SHP77 treated with DMSO at 0.1 percent for 48 hours (cell line): Measurements from ENCODE around the gene EIF4A3.
"Not testable (repeated sequence)": the region's sequence is repeated elsewhere in the genome, so short reads cannot be mapped to it uniquely, and the experiment has no call there.

Experiments used
- DNase-seq: peaks from one replicate; lab custom pipeline; 2025; lab: John Stamatoyannopoulos, UW

The EIF4A3 gene

DNA sequence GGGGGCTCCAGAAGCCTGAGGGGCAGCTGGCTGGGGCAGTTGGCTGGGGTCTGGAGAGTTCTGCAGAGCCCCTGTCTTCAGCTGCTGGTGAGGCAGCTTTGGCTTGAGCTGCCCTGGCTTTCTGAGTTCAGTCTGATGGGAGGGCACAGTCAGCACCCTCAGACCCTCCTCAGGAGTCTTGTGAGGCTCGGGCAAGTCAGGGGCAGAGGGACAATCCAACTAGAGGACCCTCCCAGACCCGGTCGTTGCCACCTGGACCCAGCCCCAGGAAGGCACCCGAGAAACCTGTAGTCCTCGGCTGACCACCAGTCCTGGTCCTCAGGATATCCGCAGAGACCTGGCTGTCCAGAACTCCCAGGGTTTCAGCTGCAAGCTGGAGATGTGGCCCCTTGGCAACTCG lies 24.8 kb upstream of the EIF4A3 start:
- DNase-seq: no peak

DNA sequence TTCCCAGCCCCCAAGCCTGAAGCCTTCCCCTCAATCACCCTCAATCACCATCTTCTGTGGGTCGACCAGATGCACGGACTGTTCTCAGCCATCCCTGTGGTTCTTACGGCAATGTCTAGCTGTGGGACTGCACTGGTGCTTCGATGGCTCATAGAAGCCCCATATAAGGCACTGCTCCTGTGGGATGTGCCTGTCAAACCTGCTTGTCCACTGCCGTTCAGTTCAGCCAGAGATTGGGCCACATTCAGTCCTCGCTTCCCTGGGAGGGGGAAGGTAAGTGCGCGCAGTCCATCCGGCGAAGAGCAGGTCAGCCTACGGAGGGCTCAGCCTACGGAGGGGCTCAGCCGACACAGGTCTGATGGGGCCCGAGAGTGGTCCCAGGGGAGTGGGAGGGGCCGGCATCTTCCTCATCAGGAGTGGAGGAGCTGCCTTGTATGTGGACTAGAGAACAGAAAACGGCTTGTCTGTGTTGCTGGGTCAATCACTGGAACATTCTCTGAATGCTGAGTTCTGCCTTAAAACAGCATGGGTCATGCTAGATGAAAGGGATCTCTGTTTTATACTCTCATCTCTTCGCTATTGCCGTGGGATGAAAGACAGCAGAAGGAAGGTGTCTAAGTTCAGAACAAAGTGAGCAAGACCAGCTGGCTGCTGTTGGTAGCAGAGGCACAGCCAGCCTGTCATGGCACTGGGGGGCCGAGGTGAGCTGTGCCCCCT lies 23.0 kb upstream of the EIF4A3 start, which contains the start of gene CARD14:
Gene CARD14 (plus strand): TSS at position 247 of the 717 bp plus-strand sequence. CDS start 11,409 bp downstream, outside the sequence.
- no peak for DNase-seq

DNA sequence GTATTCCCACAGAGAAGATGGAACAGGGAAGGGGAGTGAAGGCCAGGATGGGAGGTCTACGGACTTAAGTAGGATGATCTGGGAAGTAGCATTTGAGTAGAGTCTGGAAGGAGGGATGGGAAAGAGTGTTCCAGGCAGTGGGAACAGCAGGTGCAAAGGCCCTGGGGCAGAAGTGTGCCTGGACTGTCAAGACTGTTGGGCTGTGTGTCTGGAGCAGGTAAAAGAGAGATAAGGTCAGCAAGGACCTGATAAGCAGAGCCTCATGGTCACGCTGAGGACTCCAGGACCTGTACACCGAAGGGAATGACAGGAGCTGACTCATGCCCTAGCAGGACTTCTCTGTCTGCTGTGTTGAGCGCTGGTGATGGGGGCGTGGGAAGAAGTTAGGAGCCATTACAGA lies 22.2 kb upstream of the EIF4A3 start:
- no peak for DNase-seq

DNA sequence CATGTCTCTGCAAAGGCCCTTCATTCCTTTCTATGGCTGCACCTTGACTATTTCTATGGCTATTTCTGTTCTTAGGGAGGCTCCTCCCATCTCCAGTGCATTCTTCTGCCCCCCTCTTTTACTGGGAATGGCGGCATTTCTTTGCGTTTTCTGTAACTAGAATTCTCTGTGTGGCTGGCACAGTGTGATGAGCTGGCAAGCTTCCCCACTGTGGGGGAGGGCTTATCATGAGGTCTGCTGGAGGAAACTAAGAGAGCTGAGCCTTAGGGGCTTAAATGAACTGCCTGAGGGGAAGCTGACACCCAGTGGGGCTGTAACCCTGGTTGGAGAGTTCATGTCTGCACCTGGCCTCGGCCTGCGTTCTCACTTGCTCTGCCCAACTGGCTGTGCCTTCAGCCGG lies 21.4 kb upstream of the EIF4A3 start:
- DNase-seq: no peak

DNA sequence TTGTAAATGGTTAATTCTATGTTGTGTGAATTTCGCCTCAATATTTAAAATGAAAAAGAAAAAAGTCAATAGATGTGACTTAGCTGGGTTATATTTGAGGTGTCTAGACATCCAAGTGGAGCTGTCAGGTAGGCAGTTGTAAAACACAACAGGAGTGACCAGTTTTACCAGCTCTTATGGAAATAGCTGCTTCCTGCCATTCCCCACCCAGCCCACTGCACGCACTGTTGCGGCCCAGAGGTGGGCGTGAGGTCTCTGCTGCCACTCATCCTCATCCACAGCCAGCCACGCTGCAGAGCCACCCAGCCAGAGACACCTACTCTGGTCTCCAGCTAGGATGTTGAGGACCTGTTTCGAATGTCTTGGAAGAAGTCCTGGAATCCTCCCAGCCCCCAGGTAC lies 19.5 kb upstream of the EIF4A3 start:
- DNase-seq: no peak

DNA sequence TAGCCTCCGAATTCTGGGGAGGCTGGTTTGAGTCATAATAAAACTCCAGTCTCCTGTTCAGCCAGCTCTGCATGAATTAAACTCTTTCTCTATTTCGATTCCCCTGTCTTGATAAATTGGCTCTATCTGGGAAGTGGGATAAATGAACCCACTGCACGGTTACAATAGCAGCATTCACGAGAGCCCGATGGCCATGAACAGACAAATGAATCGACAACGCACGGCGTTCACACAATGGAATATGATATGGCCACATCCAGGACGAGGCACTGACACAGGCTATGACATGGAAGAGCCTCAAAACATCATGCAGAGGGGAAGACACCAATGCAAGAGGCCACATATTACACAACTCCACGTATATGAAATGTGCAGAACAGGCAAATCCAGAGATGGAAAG lies 17.3 kb upstream of the EIF4A3 start:
- no peak for DNase-seq

DNA sequence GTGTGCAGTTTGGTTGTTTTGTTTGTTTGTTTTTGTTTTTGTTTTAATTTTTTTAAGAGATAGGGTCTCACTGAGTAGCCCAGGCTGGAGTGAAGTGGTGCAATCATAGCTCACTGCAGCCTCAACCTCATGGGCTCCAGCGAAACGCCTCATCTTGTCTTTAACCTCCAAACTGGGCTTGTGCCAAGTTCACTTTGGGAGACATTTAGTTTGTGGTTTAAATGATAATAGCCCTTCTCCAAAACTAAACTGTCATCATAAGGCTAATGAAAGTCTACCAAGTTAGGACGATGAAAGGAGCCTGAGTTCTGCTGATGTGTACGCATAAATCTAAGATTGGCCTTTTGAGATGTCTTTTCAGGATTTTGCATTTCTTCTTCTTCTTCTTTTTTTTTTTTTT lies 16.4 kb upstream of the EIF4A3 start:
- no peak for DNase-seq

DNA sequence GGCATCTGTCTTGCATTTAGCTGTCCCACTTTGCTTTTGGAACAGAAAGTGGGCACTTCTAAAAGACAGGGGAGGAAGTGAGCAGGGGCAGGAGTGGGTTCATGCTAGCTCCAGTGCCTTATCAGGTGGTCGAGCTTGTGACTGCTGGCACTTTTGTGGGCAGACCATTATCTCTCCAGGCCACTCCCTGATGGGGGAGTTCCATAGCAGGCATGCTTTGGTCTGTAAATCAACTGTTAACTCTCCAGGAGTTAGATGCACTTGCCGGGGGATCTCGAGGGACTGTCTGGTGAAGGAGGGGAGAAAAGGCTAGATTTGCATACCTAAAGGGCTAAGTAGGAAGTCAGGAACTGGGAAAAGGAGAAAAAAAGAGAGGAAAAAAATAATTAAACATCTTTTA lies 13.6 kb upstream of the EIF4A3 start:
- DNase-seq: no peak

DNA sequence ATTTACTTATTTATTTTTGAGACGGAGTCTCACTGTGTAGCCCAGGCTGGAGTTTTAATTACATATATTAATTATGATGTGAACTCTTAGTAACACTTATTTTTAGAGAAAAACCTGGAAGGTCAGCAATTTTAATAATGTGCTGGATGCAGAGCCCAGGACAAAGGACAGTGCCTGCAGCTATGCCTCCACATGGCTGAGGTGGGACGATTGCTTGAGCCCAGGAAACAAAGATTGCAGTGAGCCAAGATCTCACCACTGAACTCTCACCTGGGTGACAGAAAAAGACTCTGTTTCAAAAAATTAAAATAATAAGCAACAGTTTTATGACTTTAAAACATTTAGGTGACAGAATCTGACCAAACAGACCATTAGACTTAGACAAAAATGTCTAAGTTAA lies 11.9 kb upstream of the EIF4A3 start:
- DNase-seq: no peak

DNA sequence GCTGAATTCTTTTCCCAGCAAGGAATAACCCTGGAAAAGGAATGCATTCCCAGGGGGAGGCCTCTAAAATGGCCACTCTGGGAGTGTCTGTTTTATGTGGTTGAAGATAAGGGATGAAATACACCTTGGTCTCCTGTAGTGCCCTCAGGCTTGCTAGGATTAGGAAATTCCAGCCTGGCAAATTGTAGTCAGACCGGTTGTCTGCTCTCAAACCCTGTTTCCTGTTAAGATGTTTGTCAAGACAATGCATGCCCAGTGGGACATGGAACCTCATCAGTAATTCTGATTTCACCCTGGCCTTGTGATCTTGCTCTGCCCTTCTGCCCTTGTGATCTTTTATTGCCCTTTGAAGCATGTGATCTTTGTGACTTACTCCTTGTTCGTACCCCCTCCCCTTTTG lies 8.7 kb upstream of the EIF4A3 start:
- not testable (repeated sequence) for DNase-seq

DNA sequence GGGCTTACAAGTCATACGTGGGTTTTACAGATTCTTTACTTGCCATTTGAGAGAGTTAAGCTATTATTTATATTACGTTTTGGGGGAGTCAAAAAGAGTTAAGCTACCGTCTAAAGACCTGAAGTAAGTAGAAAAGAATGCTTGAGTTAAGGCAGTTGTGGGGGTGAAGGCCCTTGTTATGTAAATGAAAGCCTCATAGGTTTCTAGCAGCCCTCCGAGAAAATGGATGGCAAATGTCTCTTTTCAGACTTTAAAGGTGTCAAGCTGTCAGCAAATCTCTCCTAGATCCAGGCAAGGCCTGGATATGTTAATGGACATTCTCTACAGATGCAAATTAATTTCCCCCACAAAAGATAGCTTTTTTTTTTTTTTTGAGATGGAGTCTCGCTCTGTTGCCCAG lies 7.2 kb upstream of the EIF4A3 start:
- DNase-seq: no peak

DNA sequence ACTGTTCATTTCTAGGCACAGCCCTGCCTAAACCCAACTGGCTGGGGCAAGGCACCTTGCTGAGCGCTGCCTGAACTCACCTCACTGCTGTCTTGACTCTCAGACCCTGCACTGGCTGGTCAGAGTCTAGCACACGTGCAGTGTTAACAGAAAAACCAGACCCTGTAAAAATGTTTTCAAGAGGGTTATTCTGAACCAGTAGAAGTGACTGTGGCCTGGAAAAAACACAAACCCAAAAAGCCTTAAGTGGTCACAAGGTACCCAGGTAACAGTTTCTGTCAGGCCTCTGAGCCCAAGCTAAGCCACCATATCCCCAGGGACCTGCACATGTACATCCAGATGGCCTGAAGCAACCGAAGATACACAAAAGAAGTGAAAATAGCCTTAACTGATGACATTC lies 6.1 kb upstream of the EIF4A3 start:
- DNase-seq: no peak

DNA sequence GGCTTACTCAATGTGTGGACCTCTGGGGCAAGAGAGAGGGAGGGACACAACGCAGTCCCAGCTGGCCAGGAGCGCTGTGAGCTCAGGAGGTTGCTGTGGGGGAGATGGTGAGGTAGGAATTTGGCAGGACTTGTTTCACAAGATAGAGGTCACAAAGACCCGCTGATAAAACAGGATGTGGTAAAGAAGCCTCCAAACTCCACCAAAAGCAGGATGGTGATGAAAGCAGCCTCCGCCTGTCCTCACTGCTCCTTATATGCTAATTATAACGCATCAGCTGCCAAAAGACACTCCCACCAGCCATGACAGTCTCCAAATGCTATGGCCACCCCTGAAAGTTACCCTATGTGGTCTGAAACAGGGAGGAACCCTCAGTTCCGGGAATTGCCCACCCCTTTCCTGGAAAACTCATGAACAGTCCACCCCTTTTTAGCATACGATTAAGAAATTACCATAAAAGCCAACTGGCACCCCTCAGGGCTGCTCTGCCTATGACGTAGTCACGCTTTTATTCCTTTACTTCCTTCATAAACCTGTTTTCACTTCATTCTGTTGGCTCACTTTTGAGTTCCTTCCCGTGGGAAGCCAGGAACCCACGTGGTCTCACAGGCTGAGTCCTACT lies 5.3 kb upstream of the EIF4A3 start:
- DNase-seq: no peak

DNA sequence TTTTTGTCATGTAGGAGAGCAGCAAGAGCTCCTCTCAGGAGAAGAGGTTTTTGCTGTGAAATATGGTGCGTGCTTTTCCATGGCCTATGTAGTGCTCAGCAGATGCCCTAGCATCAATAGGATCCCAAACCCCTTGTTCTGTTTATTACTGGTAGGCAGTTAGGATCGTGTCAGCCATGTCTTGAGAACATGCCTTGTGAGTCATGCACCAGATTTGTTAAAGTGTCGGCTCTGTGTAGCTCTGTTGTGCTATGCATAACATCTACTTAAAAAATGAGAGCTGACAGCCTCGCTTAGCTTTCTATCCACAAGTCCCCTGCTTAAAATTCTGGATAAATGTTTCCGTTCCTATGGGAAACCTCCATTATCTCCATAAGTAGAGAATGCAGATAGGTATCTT lies 4.4 kb upstream of the EIF4A3 start:
- no peak for DNase-seq

DNA sequence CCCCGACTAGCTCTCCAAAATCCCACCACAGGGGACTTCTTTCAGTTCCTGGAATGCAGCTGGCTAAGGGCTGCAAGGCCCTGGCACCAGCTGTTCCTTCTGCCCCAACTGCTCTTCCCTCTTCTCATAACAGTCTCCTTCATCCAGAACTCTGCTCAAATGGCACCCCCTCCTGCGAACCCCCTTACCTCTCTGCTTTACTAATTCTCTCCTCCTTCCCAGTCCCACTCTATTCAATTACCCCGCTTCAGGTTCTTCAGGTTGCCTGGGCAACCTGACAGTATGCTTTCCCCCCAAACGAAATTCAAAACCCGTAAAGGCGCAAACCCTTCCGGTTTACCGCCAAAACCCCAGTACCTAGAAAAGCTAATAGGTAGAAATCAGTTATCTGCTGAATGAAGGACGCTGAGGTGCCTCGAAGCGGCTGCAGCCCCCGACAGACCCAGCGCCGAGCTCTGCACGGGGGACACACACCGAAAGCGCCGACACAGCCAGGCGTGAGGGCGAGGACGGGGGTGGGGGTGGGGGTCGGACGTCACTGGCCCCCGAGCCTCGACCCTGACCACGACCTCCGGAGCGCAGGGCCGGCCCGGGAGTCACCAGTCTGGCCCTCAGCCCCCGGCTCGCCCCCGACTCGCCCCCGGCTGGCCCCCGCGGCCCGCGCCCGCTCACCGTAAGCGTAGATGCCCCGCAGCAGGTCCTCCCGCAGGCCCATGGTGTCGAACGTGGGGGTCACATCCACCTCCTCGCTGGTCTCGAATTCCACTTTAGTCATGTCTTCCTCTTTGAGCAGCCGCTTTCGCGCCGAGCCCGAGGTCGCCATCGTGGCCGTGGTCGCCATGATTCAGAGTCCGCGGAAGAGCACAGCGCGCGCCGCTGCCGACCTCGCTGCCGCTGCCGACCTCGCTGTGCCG lies 550 bp downstream of the EIF4A3 start:
- peak; percentile 12 for DNase-seq

DNA sequence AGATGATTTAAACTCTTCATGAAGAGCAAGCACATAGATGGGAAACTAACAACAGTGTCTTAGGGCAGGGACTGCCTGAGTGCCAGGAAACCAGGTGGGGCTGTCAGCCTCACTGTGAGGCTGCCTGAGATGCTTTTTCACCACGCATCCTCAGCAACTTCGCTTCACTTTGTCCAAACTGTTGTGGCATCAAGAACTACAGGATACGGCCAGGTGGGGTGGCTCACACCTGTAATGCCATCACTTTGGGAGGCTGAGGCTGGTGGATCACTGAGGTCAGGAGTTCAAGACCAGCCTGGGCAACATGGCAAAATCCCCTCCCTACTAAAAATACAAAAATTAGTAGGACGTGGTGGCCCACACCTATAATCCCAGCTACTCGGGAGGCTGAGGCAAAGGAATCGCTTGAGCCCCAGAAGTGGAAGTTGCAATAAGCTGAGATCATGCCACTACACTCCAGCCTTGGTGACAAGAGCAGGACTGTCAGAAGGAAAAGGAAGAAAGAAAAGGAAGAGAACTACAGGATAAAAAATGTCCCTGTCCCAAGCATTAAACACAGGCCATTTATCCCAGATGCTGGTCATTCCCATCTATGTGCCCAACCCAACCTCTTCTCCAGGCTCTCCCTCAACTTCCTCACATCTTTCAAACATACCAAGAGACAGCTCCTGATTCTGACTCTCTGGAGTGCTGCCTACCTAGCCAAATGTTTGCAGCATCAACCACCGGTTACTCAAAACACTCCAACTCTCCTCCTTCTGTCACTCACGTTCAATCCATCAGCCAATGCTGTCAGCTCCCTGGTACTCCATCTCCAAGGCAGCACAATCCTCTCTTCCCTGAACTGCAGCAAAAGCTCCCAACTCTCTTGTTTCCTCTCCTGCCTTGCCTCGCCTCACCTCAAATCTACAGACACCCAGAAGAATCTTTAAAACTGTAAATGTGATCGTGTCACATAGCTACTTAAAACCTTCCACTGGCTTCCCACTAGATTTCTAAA lies 1.6 kb downstream of the EIF4A3 start:
- no peak for DNase-seq

DNA sequence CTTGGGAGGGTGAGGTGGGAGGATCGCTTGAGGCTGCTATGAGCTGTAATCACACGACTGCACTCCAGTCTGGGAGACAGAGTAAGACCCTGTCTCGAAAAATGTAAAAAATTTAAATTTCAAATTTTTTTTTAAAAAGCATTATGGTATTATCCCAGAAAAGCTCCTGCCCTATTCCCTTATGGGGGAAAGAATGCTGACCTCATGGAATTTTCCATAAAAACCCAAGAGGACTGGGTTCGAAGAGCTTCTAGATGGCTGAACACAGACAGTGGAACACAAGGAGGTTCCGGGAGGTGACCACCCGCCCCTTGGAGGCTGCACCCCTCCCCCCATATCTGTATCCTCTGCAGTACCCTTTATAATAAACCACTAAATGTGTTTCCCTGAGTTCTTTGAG lies 4.0 kb downstream of the EIF4A3 start:
- DNase-seq: no peak

DNA sequence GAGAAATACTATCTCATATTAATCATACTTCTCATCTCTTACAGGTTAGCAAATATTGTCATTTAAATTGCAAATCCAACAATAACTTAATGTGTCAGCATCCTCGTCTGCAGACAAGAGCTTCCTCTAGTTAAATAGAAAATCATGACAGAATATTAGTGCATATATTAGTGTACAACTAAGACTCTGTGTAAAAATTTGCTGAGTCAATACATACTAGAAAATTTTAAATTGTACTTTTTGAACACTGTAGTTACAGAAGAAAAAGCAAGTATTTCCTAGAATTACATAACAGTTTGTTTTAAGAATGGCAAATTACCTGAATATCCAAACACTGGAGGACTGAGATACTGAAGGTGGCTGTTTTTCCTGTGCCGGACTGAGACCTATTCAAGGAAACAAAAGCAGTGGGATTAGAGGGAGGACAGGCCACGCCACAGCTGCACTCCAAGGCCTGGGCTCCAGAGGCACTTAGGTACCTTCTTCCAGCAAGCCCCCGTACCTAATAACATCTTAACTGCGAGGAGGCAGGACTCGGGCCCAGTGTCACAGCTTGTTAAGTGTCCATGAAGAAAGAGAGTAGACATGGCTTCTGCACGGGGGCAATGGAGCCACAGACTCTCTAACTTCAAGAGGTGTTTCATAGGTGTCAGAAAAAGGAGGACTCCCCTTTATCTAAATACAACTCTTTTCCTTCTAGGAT lies 5.3 kb downstream of the EIF4A3 start:
- DNase-seq: no peak

DNA sequence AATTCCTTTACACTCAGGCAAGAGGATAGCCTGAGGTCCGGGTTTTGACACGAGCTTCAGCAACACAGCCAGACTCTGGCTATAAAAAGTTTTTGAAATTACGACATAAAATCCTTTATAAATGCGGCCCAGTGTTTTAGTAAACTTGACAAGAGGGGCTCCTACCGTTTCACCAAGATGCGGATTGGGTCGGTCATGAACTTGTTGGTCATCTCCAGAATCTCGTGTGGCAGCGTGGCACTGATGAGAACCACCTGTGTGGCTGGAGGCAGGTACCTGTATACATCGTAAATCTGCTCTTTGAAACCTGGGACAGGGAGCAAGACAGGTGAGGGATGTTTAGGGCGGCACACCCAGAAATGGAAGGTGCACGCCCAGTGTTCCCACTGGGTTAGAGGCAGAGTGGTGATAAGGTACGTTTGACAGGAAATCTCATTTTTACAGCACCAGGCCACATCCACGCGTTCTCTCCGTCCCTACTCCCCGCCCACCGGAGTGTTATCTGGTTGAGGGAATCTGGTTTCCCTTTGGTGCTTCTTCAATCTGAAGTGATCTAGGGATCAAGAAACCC lies 8.0 kb downstream of the EIF4A3 start:
- DNase-seq: no peak

DNA sequence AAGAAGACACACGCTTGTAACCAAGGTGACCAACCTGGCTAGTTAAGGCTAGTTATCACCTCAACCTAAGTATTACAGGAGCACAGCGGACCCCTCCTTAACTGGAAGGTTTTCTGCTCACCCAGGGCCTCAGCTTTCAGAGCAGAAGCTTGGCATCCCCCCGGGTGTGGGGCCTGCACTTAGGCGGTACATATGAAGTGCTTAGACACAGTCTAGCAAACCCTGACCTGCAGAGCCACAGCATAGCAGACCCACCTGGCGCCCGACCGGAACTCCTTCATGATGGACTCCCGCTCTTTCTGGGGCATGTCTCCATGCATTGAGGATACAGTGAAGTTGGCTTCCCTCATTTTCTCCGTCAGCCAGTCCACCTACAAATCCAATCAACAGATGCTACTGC lies 9.8 kb downstream of the EIF4A3 start:
- no peak for DNase-seq

DNA sequence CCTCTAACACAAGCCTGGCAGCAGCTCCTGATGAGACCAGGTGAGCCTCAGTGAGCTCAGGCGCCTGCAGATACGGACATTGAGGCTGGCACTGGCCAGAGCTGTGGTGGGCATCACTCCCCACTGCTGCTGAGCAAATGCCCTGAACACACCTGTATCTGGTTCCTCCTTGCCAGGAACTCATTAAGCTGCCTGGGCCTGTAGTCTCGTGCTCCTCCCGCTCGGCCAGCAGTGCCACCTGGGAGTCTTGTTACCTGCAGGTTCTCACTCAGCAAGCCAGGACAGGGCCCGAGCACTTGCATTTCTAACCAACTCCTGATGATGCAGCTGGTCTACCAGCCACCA lies 13.3 kb downstream of the EIF4A3 start:
- no peak for DNase-seq
